ENCODE data around the gene RGS7. TPM values are rescaled to one million over a fixed set of nuclear protein-coding genes. Genes with fewer than 3 reads are reported as not detected.

The RGS7 gene
- polyA plus RNA-seq, 1 donor from 2014 or later = 24.2 TPM

DNA sequence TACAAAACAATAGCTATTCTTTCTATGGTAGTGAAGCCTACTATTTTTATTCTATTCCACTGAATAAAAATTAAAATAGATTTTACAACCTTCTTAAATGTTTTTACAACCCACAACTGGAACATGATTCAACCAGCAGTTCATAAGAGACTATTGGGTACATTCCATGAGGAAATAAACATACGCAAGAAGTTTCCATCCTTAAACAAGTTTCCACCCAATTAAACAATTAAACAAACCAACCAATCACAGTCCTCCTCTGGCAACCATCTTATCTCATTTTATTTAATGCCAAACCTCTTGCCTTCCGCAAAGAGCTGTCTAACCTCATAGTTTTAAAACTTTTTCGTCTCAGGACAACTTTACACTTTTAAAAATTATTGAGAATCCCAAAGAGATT lies 239.0 kb downstream of the RGS7 start:
- Histone ChIP-seq H3K9ac (ENCODE audit: low read length) (no peak overlapping the region), H3F3A (ENCODE audit: insufficient read depth, low read length, poor library complexity, severe bottlenecking) (no peaks in the 10 kb centered on the region), H3K9me2 (ENCODE audit: insufficient read depth, low read length) (no peaks in the 10 kb centered on the region), H3K27me3 (ENCODE audit: insufficient read depth, low read depth, low read length) (no peaks in the 10 kb centered on the region), H3K36me3 (ENCODE audit: insufficient read depth, low read length) (no peaks in the 10 kb centered on the region), H3K4me3 (ENCODE audit: low read length) (no peak overlapping the region), H3K4me2 (ENCODE audit: low read length) (no peak overlapping the region), H3K27ac (ENCODE audit: low read length) (no peak overlapping the region), H4K20me1 (ENCODE audit: insufficient read depth) (no peaks in the 10 kb centered on the region), H3K79me2 (replicated peaks; ENCODE audit: insufficient read depth, low read length) (no peaks in the 10 kb centered on the region), H3K9me3 (ENCODE audit: low read length) (no peaks in the 10 kb centered on the region), H2AFZ (ENCODE audit: low read depth, low read length) (no peak overlapping the region)
- TF ChIP-seq MXI1 (conservative IDR thresholded peaks at IDR 0.05; ENCODE audit: poor library complexity, severe bottlenecking) (no peak), REST (IDR thresholded peaks at IDR 0.05; ENCODE audit: borderline replicate concordance) (no peak), RAD21 (conservative IDR thresholded peaks at IDR 0.05) (no peak), EP300 (conservative IDR thresholded peaks at IDR 0.05; ENCODE audit: poor library complexity, severe bottlenecking) (no peak), EZH2 (IDR thresholded peaks at IDR 0.05; ENCODE audit: borderline replicate concordance, insufficient read depth, low read length, poor library complexity, severe bottlenecking) (no peak), SMC3 (conservative IDR thresholded peaks at IDR 0.05; ENCODE audit: poor library complexity) (no peak), TAF1 (IDR thresholded peaks at IDR 0.05; ENCODE audit: low read depth) (no peak), POLR2AphosphoS5 (IDR thresholded peaks at IDR 0.05) (no peak)
- TF ChIP-seq, protein P1, sequence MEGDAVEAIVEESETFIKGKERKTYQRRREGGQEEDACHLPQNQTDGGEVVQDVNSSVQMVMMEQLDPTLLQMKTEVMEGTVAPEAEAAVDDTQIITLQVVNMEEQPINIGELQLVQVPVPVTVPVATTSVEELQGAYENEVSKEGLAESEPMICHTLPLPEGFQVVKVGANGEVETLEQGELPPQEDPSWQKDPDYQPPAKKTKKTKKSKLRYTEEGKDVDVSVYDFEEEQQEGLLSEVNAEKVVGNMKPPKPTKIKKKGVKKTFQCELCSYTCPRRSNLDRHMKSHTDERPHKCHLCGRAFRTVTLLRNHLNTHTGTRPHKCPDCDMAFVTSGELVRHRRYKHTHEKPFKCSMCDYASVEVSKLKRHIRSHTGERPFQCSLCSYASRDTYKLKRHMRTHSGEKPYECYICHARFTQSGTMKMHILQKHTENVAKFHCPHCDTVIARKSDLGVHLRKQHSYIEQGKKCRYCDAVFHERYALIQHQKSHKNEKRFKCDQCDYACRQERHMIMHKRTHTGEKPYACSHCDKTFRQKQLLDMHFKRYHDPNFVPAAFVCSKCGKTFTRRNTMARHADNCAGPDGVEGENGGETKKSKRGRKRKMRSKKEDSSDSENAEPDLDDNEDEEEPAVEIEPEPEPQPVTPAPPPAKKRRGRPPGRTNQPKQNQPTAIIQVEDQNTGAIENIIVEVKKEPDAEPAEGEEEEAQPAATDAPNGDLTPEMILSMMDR (IDR thresholded peaks at IDR 0.05; ENCODE audit: poor library complexity, severe bottlenecking) = no peak

DNA sequence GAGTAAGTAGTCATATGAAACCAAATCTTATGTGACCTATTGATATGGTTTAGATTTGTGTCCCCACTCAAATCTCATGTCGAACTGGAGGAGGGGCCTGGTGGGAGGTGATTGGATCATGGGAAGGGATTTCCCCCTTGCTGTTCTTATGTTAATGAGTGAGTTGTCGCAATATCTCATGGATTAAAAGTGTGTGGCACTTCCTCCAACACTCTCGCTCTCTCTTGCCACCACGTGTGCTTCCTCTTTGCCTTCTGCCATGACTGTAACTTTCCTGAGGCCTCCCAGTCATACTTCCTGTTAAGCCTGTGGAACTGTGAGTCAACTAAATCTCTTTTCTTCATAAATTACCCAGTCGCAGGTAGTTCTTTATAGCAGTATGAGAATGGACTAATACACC lies 241.2 kb downstream of the RGS7 start:
- H3K4me3 ChIP-seq (ENCODE audit: low read length) = no peak overlapping the region
- no peak overlapping the region for H3K27ac ChIP-seq (ENCODE audit: low read length)
- H3K36me3 ChIP-seq (ENCODE audit: insufficient read depth, low read length) = no peaks in the 10 kb centered on the region
- H3F3A ChIP-seq (ENCODE audit: insufficient read depth, low read length, poor library complexity, severe bottlenecking) = no peaks in the 10 kb centered on the region
- no peaks in the 10 kb centered on the region for H3K9me2 ChIP-seq (ENCODE audit: insufficient read depth, low read length)
- no peaks in the 10 kb centered on the region for H4K20me1 ChIP-seq (ENCODE audit: insufficient read depth)
- TF ChIP-seq EZH2 (IDR thresholded peaks at IDR 0.05; ENCODE audit: borderline replicate concordance, insufficient read depth, low read length, poor library complexity, severe bottlenecking) (no peak), SMC3 (conservative IDR thresholded peaks at IDR 0.05; ENCODE audit: poor library complexity) (no peak), EP300 (conservative IDR thresholded peaks at IDR 0.05; ENCODE audit: poor library complexity, severe bottlenecking) (no peak), POLR2AphosphoS5 (IDR thresholded peaks at IDR 0.05) (no peak), TAF1 (IDR thresholded peaks at IDR 0.05; ENCODE audit: low read depth) (no peak), REST (IDR thresholded peaks at IDR 0.05; ENCODE audit: borderline replicate concordance) (no peak), RAD21 (conservative IDR thresholded peaks at IDR 0.05) (no peak), MXI1 (conservative IDR thresholded peaks at IDR 0.05; ENCODE audit: poor library complexity, severe bottlenecking) (no peak)
- TF ChIP-seq, protein P1 (IDR thresholded peaks at IDR 0.05; ENCODE audit: poor library complexity, severe bottlenecking) = no peak
- no peaks in the 10 kb centered on the region for H3K79me2 ChIP-seq (replicated peaks; ENCODE audit: insufficient read depth, low read length)
- H3K27me3 ChIP-seq (ENCODE audit: insufficient read depth, low read depth, low read length) = no peaks in the 10 kb centered on the region
- no peaks in the 10 kb centered on the region for H3K9me3 ChIP-seq (ENCODE audit: low read length)
- no peak overlapping the region for H3K4me2 ChIP-seq (ENCODE audit: low read length)
- no peak overlapping the region for H2AFZ ChIP-seq (ENCODE audit: low read depth, low read length)
- no peak overlapping the region for H3K9ac ChIP-seq (ENCODE audit: low read length)
